BJ (cell line): ENCODE measurements around the gene WWC1. TPM values are rescaled to one million over a fixed set of nuclear protein-coding genes. Genes with fewer than 3 reads are reported as not detected.
A peak's percentile ranks its signal among the peaks of the same experiment; 100 is the strongest.
"Not testable (repeated sequence)": the region's sequence is repeated elsewhere in the genome, so short reads cannot be mapped to it uniquely, and the experiment has no call there.

ENCODE experiments used
- CTCF ChIA-PET: fragments of 350-600 bp; formaldehyde crosslinking; extraction: SDS; loops from one replicate; lab custom pipeline; 2021; ENCODE audit warnings: antibody characterized with exemption, inconsistent platforms; lab: Yijun Ruan, JAX
- POLR2A ChIA-PET: fragments of 300-600 bp; sonication (Branson Sonifier 250); formaldehyde crosslinking; extraction: SDS; loops from one replicate; lab custom pipeline; 2021; ENCODE audit warnings: antibody characterized with exemption; lab: Charles Lee
- DNase-seq: peaks from one replicate; pipeline ENCODE4 v3.0.0-alpha.2; 2011; ENCODE audit warnings: low read depth
- H3K27me3 ChIP-seq: 2 replicates; pipeline ENCODE4 v1.6.0; 2011; ENCODE audit warnings: low read length; ENCODE audit not compliant: control insufficient read depth, insufficient read depth
- H3K36me3 ChIP-seq: 2 replicates; pipeline ENCODE4 v1.5.1; 2011; ENCODE audit warnings: low read length; ENCODE audit not compliant: control insufficient read depth, insufficient read depth
- H3K4me3 ChIP-seq: 2 replicates; pipeline ENCODE4 v1.5.1; 2011; ENCODE audit warnings: low read depth, mild to moderate bottlenecking, control low read depth, low read length
- polyA plus RNA-seq: library from polyadenylated mRNA; depleted of rRNA; stranded (reverse); fragments of >200 nt; gene quantifications from 2 replicates; pipeline ENCODE4 v1.2.3, GENCODE V29; 2011
- TF ChIP-seq, protein P1 (sequence below): IDR thresholded peaks from 2 replicates; pipeline ENCODE4 v1.5.1; 2011; ENCODE audit warnings: low read depth, mild to moderate bottlenecking, control low read depth, inconsistent platforms, low read length, moderate library complexity; ENCODE audit not compliant: insufficient read depth

Gene WWC1
- polyA plus RNA-seq, 1 experiment = 1.4 TPM

DNA sequence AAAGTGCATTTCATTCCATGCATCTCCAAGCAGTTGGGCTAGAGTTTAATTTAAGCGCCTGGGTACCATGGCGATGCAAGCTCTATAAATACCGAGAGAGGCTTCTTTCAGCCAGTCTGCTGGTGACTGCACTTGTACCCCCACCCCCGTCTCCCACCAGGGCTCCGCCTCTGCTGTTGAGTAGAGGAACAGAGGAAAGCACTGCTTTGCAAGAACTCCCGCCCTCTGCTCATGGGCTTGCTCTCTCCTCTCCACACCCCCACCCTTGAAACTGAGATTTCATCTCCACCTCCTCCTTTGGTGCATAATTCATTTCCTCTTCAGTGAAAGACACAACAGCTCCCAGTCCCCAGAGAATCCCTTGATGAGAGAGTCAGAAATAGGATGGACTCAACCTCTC lies 5.1 kb upstream of the WWC1 start:
- POLR2A ChIA-PET = no interaction called here
- no peak for DNase-seq
- no peak overlapping the region for H3K4me3 ChIP-seq
- CTCF ChIA-PET = interaction anchor here (0.7 to 1.9 kb wide), 2 partner anchors 9 to 54 kb away, joined by 4 to 6 read pairs; no protein-coding TSS in a partner anchor
- H3K27me3 ChIP-seq = peaks cover 4% of the 10 kb centered on the region
- TF ChIP-seq, protein P1, sequence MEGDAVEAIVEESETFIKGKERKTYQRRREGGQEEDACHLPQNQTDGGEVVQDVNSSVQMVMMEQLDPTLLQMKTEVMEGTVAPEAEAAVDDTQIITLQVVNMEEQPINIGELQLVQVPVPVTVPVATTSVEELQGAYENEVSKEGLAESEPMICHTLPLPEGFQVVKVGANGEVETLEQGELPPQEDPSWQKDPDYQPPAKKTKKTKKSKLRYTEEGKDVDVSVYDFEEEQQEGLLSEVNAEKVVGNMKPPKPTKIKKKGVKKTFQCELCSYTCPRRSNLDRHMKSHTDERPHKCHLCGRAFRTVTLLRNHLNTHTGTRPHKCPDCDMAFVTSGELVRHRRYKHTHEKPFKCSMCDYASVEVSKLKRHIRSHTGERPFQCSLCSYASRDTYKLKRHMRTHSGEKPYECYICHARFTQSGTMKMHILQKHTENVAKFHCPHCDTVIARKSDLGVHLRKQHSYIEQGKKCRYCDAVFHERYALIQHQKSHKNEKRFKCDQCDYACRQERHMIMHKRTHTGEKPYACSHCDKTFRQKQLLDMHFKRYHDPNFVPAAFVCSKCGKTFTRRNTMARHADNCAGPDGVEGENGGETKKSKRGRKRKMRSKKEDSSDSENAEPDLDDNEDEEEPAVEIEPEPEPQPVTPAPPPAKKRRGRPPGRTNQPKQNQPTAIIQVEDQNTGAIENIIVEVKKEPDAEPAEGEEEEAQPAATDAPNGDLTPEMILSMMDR = no peak
- no peaks in the 10 kb centered on the region for H3K36me3 ChIP-seq

DNA sequence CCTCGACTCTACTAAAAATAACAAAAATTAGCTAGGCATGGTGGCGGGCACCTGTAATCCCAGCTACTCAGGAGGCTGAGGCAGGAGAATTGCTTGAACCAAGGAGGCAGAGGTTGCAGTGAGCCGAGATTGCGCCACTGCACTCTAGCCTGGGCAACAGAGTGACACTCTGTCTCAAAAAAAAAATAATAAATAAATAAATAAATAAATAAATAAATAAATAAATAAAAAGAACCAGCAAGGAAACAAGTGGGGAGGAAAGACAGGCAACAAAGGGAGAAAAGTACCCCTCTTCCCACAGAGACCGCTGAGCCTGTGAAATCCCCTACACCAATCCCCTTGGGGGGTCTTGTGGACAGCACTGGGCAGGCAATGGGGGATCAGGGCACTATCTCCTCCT lies 4.6 kb upstream of the WWC1 start:
- H3K36me3 ChIP-seq, POLR2A ChIA-PET, DNase-seq, H3K27me3 ChIP-seq, H3K4me3 ChIP-seq: not testable (repeated sequence)
- CTCF ChIA-PET = interaction anchor here (0.7 to 1.9 kb wide), 2 partner anchors 9 to 53 kb away, joined by 4 to 6 read pairs; no protein-coding TSS in a partner anchor

DNA sequence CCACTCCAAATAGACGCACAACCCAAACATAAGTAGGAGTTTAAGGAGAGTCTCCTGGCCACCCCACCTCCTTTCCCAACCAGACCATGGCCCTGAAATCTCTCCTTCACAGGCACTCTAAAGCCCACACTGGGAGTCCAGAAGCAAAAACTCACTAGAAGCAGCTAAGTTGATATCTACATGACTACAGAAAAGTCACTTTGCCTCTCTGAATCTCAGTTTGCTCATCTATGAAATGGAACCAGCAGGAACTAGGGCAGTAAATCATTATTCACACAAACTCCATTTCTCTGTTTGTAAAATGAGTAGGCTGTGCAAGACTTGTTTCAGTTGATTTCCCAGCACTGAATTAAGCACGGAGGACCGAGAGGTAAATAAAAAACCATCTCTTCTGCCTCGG lies 4.1 kb upstream of the WWC1 start:
- CTCF ChIA-PET = interaction anchor here (1.9 kb wide), 1 partner anchor 8 kb away, joined by 6 read pairs; no protein-coding TSS in a partner anchor
- peaks cover 4% of the 10 kb centered on the region for H3K27me3 ChIP-seq
- DNase-seq = no peak
- TF ChIP-seq, protein P1 = no peak
- no peaks in the 10 kb centered on the region for H3K36me3 ChIP-seq
- H3K4me3 ChIP-seq = no peak overlapping the region
- POLR2A ChIA-PET = no interaction called here

DNA sequence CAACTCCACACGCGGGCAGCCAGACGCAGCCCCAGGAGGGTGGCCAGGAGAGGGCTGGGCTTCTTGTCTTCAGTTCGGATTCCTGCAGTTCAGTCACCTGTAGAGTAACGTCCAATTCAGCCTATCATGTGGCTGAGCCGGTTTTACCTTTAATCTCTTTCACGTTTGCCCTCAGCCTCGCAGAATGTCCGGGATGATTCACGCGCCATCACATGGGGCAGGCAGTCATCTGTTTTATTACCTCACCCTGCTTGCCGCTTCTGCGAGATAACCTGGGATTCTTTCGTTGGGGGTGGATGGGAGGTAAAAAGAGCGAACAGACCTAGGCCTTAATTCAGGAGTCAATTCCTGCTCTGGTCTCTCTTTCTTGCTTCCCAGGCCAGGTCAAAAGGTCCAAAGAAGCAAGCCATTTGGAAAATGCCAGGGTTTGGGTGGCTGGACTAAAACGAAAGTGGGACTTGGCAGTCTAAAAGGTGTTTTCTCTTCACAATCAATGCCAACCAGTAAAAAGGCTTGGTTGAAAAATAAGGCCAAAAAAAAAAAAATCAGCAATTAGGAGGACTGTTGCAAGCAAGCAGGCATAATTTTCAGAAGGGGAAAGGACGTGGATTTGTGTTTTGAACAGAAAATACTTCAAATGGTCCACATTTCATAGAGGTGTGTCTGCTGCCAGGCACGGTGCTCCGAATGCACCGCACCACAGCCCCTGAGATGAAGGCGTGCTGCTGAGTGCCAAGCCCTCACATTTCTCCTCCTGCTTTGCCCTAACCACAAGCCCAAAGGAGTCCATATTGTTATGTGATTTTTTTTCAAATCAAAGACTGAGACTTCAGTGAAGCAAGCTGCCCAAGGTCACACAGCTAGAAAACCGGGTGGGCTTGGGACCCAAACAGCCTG lies 2.8 kb upstream of the WWC1 start:
- H3K4me3 ChIP-seq = no peak overlapping the region
- POLR2A ChIA-PET = no interaction called here
- CTCF ChIA-PET = no interaction called here
- DNase-seq = no peak
- TF ChIP-seq, protein P1 = no peak
- peaks cover 4% of the 10 kb centered on the region for H3K27me3 ChIP-seq
- H3K36me3 ChIP-seq = no peaks in the 10 kb centered on the region

DNA sequence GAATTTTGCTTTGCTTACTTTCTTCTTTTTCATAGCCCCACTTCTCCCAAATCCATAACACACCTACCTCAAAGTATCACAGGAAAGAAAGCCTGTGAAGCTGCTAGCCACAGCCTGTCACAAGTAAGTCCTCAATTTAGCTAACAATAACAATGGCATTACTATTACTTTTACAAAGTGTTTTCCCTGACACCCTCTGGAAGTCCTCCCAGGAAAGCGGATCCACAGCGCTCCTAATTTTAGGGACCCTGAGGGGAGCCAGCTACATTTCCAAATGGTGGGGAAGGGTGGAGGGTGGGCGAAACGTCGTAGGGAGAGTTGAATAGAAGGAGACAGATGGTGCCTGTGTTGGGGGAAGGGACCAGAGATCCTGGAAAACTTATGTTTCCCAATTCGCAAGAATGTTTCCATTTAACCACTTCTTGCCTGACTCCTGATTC lies 523 bp upstream of the WWC1 start:
- CTCF ChIA-PET = interaction anchor here (1.4 kb wide), 1 partner anchor 10 kb away, joined by 3 read pairs; no protein-coding TSS in a partner anchor

More for the DNA sequence above, 523 bp upstream of the WWC1 start:
- peak overlapping the region; percentile 49; the same call in 1 of the 2 replicates for H3K4me3 ChIP-seq
- H3K27me3 ChIP-seq = peaks cover 1% of the 10 kb centered on the region; the same call in 1 of the 2 replicates
- no peaks in the 10 kb centered on the region for H3K36me3 ChIP-seq
- POLR2A ChIA-PET = no interaction called here
- DNase-seq = no peak
- TF ChIP-seq, protein P1 = no peak
